HG02678 (cell line): ENCODE data around the gene DUOXA1.

Experiments
- ATAC-seq: cut with Tn5 transposase; IDR thresholded peaks from one replicate; pipeline ENCODE4 v1.9.1; 2021; ENCODE audit warnings: mild to moderate bottlenecking, moderate library complexity; ENCODE audit not compliant: unreplicated experiment

The DUOXA1 gene

DNA sequence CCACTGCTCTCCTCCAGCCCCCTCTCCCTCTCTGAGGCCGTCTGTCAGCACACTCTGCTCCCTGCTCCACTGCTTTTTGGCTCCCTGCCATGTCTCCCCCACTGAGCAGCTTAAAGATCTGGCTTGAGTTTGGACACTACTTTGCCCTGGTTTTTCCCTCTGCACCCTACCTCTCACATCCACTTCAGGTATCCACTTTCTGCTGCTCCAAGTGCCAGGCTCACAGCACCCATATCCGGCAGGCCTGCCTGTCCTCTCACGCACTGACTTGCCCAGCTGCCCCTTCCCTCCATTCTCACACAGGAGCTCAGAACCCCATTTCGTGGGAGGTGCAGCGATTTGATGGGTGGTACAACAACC, 3.9 kb upstream of the DUOXA1 start:
- ATAC-seq = no peak

DNA sequence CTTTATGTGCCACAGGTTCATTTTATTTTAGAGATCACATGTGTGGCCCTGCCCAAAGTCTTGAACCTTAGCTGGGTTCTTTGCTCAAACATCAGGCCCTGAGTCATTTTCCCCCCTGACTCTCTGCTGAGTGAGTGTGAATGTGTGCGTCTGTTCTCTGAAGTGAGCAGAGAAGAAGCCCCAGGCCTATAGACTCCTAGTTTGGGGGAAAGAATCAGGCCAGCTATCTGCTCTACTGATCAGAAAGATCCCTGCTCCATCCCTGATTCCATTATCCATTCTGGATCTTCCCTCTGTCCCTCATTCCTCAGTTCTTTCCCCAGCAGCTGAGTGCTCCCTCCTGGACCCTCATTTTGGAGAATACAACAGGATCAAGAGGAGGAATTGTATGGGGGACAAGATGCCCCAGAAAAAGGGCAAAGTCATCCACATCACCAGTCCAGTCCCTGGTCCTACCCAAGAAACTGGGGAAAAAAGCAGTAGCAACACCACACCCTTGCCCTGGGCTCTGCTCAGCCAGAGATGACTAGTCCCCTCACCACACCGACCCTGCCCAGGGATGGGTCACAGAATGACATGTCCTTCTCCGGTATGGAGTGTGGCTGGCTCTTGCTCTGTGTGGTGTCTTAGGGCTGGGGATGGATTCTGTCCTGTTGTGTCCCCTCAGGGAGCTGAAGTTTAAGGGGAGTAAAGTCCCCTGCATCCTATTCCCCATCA, 3.3 kb upstream of the DUOXA1 start:
- ATAC-seq = no peak

DNA sequence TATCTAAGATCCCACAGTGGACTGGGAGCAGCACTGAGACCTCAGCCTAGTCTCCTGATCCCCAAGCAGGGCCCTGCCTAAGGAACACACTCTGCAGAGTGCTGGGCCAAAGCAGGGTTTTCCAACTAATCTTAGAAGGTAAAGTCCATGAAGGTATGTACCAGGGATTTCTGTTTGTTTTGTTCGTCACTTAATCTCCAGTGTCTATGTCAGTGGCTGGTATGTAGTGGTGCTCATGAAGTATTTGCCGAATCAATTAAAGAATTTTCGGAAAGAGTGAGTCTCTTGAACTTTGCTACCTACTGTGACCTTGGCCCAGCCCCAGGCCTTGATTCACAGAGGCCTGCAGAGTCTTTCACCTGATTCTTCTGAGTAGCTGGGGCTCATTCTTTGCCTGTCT, 1.8 kb upstream of the DUOXA1 start:
- no peak for ATAC-seq

DNA sequence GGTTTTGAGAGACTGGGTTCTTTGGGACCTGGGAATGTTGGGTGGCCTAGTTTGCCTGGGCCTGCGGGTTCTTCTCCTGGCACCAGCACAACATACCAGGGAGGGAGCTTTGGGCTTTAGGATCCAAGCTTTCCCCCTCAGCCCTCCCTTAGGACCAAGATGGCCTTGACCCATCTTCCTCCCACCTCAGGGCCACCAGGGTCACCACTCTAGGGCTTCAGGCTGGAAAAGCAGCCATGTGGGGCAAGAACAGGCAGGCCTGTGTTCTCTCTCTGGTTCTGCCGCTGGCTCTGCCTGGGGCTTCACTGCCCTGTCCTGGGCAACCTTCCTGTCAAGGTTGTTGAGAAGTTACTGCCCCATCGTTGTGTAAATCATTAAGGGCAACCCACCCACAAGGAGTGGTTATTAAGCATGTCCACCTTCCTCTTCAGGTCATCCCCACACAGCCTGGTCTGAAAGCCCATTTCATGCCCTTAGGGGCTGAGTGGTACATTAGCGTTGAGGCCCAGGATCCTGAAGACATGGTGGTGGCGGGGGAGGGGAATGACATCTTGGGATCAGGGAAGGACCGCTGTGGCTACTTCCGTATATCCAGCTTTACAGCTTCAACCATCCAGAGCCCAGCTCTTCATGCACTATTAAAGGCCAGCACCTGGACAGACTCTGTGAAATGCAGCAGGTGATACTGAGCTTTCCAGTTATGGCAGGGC, 767 bp upstream of the DUOXA1 start:
- no peak for ATAC-seq

DNA sequence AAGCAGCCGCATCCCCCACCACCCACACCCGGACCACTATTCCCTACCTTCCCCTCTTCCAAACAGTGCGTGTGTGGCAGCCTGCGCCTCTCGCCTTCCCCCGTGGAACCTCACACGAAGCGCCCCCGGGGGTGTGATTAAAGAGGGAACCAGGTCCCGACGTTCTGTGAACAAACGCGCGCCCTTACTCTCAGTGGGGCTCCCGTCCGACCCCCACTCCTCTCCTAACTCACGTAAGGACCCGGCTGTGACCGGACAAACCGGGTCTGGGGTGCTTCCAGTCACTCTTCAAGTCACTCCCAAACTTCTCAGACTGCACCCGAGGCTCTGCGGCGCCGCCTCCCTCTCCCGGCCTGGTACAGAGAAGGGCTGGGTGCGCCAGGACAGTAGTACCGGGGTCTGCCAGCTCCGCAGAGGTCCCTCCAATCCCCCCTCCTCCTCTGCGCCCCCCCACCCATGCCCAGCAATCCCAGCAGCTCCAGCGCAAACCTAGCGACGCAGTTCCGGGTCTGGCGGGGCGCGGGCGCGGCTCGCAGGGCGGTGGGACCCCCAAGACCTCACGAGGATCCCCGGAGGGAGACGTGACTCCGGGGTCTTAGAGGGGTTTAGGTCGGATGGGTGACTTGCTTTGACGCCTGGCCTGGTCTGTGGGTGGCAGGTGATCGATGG, 574 bp downstream of the DUOXA1 start:
- ATAC-seq = no peak

DNA sequence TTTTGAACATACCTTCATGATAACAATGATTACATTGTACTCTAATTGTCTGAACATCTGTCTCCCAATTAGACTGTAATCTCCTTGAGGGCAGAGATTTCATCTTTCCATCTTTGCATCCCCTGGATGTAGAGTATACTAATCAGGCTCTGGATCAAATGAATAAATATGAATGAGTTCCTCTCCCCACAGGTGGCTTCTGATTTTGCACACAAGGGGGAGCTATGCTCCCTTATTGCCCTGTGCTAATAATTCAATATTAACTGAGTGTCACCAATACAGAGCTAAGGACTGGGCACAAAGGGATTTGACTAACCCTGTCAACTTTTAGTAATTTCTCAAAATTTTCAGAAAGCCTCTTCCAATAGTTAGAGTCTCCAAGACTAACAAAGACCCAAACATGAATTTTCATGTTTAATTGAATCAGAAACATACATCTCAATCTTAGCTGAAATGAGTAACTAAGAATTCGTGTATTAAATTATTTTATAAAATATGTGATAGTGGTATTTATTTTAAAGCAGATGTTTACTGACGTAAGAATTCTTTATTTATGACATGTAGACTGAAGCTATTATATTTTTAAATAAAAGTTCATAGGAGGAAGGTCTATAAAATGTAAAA, 3.0 kb downstream of the DUOXA1 start:
- no peak for ATAC-seq

DNA sequence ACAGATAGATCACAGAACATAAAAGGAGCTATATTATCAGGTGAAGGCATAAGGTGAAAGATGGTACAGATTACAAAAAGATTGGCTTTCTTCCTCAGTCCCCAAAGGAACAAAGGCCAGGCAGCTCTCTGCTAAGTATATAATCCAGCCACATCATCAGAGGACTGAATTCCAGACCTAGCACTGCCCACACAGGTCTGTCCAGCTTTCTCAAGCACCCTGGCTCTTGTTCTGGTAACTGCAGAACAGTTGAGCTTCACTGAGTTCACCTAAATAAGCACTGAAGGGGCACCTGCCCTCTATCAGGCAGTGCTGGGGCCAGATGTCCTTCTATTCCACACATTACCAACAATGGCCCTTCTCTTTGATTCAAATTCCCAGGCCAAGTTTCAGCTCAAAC, 6.3 kb downstream of the DUOXA1 start:
- no peak for ATAC-seq

DNA sequence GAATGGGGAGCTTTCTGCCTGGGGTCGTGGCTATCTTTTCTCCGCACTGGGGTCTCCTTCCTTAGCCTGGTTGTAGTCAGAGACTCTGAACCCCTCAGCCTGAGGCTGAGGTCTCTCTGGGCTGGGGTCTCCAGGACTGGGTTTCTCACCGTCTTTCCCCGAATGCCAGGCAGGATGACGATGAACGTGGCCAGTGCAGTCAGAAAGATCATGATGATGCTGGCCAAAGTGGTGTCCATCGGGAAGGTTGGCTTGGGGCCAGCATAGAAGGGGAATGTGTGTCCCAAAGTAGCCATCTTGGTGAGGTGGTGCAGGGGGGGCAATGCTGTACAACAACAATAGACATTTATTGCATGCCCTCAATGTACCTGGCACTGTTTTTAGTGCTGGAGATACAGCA, 7.0 kb downstream of the DUOXA1 start:
- ATAC-seq = no peak

DNA sequence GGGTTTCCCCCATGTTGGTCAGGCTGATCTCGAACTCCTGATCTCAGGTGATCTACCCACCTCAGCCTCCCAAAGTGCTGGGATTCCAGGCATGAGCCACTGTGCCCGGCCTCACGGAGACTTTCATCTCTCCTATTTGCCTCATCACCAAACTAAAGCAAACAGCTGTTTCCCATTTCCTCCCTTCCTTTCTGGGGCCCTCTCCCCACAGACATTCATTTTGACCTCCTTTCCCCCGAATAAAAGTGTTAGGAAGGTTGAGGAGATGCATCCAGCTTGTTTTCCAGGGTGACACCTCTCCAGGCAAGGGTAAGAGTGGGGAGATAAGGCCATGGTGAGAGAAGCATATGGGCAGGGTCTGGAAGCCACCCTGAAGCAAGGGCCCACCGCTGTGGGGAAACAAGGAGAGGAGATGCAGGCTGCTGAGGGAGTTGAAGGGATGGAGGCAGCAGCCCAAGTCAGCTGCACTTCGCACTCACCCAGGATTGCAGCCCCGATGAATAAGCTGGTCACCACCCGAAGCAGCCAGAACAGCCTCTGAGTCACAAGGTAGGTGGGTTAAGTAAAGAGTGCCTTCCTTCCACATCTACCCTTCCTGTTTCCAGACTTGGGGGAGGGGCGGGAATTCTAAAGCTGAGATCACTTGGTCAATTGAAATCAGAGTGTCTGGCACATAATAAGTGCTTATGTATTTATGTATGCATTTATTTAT, 7.8 kb downstream of the DUOXA1 start:
- no peak for ATAC-seq

DNA sequence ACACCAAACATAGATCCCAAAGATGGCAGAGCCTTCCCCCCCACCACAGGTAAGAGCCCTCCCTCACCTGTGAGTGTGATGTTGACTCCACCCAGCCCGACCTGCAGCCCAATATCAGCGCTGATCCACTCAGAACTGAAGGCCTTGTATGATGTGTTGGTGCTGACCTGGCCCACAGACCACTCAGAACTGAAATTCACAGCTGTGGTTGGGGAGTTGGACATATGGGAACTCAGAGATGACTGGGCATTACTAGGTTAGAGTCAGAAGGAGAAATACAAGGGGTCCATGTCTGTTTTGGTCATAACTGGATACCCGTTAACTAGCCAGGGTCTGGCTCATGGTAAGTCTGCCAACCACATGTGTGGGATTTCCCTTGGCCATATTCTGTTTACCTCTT, 8.7 kb downstream of the DUOXA1 start:
- peak; percentile 33 for ATAC-seq

DNA sequence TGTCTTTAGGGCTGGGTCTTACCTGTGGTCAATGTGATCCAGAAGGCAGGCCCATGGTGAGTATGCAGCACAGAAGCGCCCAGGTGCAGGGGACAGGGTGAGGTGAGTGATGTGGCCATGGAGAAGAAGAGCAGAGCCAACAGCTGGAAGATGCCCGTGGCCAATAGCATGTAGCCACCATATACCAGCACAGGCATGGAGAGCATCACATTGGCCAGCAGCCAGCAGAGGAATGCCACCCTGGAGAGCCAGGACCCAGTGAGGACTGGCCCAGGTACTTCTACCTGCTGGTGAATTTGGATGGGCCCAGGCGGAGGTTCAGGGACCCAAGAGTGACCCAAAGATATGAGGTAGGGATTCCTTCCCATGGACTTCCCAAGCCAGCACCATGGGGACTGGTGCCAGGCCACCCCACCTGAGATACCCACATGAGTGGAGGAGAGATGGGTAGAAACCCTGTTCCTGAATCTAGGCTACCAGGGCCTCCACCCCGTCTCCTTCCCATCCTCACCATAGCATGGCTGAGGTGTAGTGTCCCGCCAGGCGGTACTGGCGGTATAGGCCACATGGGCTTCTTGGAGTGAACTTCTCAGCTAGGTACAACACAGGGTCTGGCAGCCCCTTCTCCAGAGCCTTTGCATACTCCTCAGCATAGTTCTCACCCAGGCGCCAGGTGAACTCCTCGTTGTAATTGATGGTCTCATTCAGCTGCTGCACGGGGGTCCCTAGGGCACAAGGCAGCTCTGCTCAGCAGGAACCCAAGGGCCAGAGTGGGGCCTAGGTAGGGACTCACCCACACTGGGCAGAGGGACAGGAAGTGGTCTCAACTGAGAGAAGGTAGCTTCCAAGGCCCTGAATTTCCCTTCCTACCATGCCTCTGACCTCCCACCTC, 9.4 kb downstream of the DUOXA1 start:
- no peak for ATAC-seq

DNA sequence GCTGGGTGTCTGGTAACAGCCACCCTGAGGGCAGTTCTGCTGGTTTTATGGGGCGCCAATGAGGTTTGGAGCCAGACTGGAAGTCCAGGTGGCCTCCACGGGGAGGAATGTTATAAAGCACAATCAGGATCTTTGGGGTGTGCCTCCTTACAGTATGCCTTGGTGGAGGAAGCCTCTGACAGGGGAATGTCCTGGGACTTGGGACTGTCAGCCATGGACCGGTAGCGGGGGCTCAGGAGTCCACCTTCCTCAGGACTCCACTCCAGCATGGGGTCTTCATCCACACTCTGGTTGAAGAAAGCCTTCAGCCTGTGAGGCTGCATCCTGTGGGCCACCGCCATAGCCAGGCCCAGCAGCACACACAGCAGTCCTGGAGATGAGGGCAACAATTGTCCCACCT, 10.7 kb downstream of the DUOXA1 start:
- ATAC-seq = no peak

DNA sequence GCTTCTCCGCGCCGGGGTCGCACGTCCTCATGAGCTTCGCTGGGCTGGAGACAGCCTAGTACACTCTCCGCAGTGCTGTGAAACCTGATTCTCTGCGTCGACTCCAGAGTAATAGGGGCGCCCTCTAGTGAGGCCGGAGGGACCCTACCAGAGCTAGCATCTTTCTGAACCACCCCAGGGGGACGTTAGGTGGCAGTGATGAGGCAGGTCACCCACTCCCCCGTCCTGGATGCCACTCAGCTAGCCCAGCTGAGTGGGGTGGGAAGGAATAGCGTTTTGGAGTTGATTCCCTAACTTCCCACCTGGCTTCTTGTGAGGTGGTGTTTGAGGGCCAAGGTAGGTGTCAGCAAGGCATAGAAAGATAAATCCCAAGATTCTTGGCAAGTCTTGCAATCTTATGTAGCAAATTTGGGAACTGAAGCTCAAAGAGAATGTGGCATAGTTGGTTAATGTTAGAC, 11.5 kb downstream of the DUOXA1 start:
- ATAC-seq = peak; percentile 95

DNA sequence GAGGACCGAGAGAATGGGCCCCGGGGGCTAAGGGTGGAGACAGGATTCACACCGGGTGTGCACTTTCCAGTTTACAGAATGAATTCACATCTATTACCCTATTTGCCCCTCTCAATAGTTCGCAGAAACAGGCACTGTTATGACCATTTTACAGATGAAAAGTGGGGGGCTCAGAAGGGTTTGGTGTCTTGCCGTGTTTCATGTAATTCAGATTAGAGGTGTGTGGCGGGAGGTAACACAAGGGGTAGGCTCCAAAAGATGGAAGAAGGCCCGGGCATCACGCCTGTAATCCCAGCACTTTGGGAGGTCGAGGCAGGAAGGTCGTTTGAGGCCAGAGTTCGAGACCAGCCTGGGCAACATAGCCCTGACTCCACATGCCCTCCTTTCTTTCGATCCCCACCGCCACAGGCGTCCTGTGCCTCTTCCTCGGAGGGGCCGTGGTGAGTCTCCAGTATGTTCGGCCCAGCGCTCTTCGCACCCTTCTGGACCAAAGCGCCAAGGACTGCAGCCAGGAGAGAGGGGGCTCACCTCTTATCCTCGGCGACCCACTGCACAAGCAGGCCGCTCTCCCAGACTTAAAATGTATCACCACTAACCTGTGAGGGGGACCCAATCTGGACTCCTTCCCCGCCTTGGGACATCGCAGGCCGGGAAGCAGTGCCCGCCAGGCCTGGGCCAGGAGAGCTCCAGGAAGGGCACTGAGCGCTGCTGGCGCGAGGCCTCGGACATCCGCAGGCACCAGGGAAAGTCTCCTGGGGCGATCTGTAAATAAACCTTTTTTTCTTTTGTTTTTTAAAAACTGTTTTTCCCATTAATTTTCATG, 12.2 kb downstream of the DUOXA1 start:
- ATAC-seq = peak; percentile 8

DNA sequence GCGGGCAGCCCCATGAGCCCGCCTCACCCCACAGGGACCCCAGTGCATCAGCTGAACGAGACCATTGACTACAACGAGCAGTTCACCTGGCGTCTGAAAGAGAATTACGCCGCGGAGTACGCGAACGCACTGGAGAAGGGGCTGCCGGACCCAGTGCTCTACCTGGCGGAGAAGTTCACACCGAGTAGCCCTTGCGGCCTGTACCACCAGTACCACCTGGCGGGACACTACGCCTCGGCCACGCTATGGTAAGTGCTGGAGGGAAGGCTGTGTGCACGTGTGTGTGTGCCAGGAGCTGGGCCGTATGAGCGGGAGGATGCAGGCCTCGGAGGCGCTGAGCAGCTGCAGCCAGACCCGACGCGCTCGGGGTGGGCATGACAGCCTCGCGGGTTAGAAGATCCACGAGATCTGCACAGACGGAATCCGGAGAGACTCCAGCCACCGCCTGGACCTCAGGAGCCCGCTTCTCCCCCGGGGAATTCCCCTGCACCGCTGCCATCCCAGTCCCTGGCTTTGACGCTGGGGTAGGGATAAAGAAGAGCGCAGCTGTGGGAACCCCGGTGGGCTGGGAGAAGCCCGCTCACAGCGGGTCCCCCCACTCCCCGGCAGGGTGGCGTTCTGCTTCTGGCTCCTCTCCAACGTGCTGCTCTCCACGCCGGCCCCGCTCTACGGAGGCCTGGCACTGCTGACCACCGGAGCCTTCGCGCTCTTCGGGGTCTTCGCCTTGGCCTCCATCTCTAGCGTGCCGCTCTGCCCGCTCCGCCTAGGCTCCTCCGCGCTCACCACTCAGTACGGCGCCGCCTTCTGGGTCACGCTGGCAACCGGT, 13.0 kb downstream of the DUOXA1 start:
- ATAC-seq = no peak

DNA sequence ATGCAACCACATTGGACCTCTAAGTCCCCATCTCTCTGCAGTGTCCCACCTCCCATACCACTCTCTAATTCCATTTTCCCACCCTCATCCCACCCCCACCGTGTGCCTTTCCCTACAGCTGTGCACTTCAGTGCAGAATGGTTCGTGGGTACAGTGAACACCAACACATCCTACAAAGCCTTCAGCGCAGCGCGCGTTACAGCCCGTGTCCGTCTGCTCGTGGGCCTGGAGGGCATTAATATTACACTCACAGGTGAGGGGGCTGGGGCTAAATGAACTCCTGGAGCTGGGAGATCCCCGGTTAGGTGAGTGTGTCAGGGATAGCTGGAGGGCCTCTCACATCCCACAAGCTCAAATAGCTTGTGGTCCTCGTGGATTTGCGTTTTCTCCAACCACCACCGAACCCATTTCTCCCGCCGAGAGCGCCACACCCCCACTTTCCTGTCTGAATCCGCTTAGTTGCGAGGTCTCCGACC, 13.6 kb downstream of the DUOXA1 start:
- no peak for ATAC-seq

DNA sequence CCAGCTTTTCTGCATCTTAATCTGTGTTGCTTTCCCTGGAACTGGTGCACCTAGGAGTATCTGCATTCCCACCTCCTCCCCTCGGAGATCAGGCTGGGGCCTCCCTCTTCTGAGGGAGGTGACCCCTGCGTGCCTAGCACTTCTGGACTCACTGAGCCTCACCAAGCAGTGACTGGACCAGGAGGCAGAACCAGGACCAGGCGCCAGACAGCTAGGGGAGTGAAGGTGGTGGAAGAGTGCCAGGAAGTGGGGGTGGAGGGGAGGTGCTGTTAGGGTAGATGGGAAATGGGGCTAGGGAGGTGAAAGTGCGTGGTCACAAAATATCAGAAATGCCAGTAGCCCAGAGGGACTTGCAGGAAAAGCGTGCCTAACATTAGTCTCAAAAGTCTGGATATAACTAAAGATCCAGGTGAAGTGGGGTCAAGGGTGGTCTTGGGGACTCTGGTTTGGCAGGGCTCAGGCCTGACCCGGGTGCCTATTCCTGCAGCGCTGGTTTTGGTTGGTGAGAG, 14.3 kb downstream of the DUOXA1 start:
- no peak for ATAC-seq

DNA sequence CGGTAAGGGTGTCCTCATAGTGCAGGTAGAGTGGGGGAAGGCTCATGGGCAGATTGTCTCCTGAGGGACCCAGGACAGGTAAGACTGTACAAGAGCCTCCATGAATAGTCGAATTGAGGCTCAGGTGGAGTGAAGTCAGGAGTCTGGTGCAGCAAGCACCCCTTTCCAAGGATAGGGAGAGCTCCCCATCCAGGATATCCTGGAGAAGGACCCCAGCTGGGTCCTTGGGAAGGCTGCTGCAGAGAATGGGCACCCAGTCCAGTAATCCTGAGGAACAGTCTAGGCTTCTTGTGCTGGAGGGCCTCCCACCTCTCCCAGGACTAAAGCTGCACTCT, 15.0 kb downstream of the DUOXA1 start:
- ATAC-seq = no peak
